Measurements from ENCODE around the gene EDRF1.

The EDRF1 gene

DNA sequence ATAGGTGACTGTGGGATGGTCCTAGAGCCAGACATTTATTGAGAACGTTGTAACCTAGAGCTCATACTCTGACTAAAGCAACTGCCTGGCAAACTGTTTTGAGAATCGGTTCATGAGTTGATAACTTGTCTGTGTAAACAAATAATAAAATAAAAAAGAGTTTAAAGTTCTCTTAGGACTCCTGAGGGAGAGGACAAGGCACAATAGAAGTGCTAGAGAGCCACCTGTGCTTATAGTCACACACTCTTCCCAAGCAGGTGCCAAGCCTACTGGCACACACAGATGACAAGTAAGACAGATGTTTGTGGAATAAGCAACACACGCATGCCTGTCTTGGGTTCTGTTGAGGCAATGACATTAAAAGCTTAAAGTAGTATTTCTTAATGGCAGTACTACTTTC, 7.9 kb downstream of the EDRF1 start:
- no peak overlapping the region for H3K9ac ChIP-seq (ENCODE audit: low read length)
- H3K4me2 ChIP-seq (ENCODE audit: low read depth, low read length), result no peak overlapping the region
- peaks cover 50% of the 10 kb centered on the region for H3K36me3 ChIP-seq (replicated peaks; ENCODE audit: insufficient read depth, low read length)
- no peak for DNase-seq
- no peaks in the 10 kb centered on the region for H3K27me3 ChIP-seq (replicated peaks; ENCODE audit: insufficient read depth, low read length)
- no peak for TF ChIP-seq EZH2 (optimal IDR thresholded peaks at IDR 0.05; ENCODE audit: low read depth, low read length)
- TF ChIP-seq EZH2phosphoT487 (IDR thresholded peaks at IDR 0.05; ENCODE audit: low read length), result no peak
- TF ChIP-seq, protein P1, sequence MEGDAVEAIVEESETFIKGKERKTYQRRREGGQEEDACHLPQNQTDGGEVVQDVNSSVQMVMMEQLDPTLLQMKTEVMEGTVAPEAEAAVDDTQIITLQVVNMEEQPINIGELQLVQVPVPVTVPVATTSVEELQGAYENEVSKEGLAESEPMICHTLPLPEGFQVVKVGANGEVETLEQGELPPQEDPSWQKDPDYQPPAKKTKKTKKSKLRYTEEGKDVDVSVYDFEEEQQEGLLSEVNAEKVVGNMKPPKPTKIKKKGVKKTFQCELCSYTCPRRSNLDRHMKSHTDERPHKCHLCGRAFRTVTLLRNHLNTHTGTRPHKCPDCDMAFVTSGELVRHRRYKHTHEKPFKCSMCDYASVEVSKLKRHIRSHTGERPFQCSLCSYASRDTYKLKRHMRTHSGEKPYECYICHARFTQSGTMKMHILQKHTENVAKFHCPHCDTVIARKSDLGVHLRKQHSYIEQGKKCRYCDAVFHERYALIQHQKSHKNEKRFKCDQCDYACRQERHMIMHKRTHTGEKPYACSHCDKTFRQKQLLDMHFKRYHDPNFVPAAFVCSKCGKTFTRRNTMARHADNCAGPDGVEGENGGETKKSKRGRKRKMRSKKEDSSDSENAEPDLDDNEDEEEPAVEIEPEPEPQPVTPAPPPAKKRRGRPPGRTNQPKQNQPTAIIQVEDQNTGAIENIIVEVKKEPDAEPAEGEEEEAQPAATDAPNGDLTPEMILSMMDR (IDR thresholded peaks at IDR 0.05; ENCODE audit: low read length), result no peak
- no peak overlapping the region for H3K27ac ChIP-seq (ENCODE audit: low read length)
- H3K9me3 ChIP-seq (replicated peaks; ENCODE audit: insufficient read depth, low read length), result no peaks in the 10 kb centered on the region
- no peaks in the 10 kb centered on the region for H3K9me2 ChIP-seq (replicated peaks; ENCODE audit: insufficient read depth, low read length)
- H3K79me2 ChIP-seq (ENCODE audit: low read length), result peaks cover 56% of the 10 kb centered on the region
- no peak overlapping the region for H3K4me3 ChIP-seq (ENCODE audit: low read length)
- no peaks in the 10 kb centered on the region for H3F3A ChIP-seq (ENCODE audit: insufficient read depth, low read length)
- no peak overlapping the region for H2AFZ ChIP-seq (ENCODE audit: low read length)
- H3K4me1 ChIP-seq (ENCODE audit: low read length), result peaks cover 15% of the 10 kb centered on the region
- no peaks in the 10 kb centered on the region for H4K20me1 ChIP-seq (ENCODE audit: insufficient read depth, low read length)

DNA sequence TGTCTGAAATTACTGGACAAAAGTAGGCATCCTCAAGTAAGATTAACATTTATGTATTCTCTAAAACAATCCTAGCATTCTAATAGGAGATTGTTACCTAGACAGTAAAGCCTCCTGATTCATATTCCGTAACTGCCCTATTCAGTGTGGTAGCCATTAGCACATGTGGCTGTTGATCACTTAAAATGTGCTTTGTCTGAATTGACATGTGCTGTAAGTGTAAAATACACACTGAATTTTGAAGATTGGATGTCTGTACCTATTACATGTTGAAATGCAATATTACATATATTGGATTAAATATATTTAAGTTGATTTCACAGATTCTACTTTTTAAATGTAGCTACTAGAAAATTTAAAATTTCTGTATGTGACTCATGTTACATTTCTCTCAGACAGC, 14.6 kb downstream of the EDRF1 start:
- Histone ChIP-seq H3K27ac (ENCODE audit: low read length) (no peak overlapping the region), H3K27me3 (replicated peaks; ENCODE audit: insufficient read depth, low read length) (no peaks in the 10 kb centered on the region), H3K36me3 (replicated peaks; ENCODE audit: insufficient read depth, low read length) (peaks cover 33% of the 10 kb centered on the region), H2AFZ (ENCODE audit: low read length) (no peak overlapping the region), H3K9me3 (replicated peaks; ENCODE audit: insufficient read depth, low read length) (no peaks in the 10 kb centered on the region), H3K79me2 (ENCODE audit: low read length) (peaks cover 22% of the 10 kb centered on the region), H3K9me2 (replicated peaks; ENCODE audit: insufficient read depth, low read length) (no peaks in the 10 kb centered on the region), H3K9ac (ENCODE audit: low read length) (no peak overlapping the region), H3K4me3 (ENCODE audit: low read length) (no peak overlapping the region), H3F3A (ENCODE audit: insufficient read depth, low read length) (no peaks in the 10 kb centered on the region), H3K4me1 (ENCODE audit: low read length) (peaks cover 3% of the 10 kb centered on the region; the same call in 1 of the 2 replicates), H4K20me1 (ENCODE audit: insufficient read depth, low read length) (no peaks in the 10 kb centered on the region), H3K4me2 (ENCODE audit: low read depth, low read length) (no peak overlapping the region)
- DNase-seq, result no peak
- TF ChIP-seq EZH2phosphoT487 (IDR thresholded peaks at IDR 0.05; ENCODE audit: low read length) (no peak), EZH2 (optimal IDR thresholded peaks at IDR 0.05; ENCODE audit: low read depth, low read length) (no peak)
- TF ChIP-seq, protein P1 (IDR thresholded peaks at IDR 0.05; ENCODE audit: low read length), result no peak

DNA sequence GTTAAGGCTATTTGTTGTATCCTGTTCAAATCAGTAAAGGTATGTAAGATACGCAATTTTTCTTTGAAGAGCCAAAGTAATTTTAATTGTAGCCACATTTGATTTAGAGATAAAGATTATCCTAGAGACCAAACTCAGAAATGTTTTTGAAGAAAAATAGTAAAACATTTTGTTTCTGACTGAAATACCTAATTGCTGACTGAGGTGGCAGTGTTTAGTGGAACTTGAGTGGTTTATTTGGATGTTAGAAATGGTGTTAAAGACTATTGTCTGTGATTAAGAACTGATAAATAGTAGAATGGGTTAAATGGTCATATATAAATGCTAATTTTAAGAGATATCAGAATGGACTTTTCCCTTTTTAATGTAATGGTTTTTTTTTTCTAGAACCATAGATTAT, 15.3 kb downstream of the EDRF1 start:
- TF ChIP-seq, protein P1 (IDR thresholded peaks at IDR 0.05; ENCODE audit: low read length), result no peak; the same call in 1 of the 2 replicates
- no peak for TF ChIP-seq EZH2 (optimal IDR thresholded peaks at IDR 0.05; ENCODE audit: low read depth, low read length)
- TF ChIP-seq EZH2phosphoT487 (IDR thresholded peaks at IDR 0.05; ENCODE audit: low read length), result no peak
- DNase-seq, result no peak
- no peaks in the 10 kb centered on the region for H4K20me1 ChIP-seq (ENCODE audit: insufficient read depth, low read length)
- no peaks in the 10 kb centered on the region for H3K9me2 ChIP-seq (replicated peaks; ENCODE audit: insufficient read depth, low read length)
- no peak overlapping the region for H3K4me3 ChIP-seq (ENCODE audit: low read length)
- H3K36me3 ChIP-seq (replicated peaks; ENCODE audit: insufficient read depth, low read length), result peaks cover 33% of the 10 kb centered on the region
- no peaks in the 10 kb centered on the region for H3K9me3 ChIP-seq (replicated peaks; ENCODE audit: insufficient read depth, low read length)
- no peaks in the 10 kb centered on the region for H3K4me1 ChIP-seq (ENCODE audit: low read length)
- no peak overlapping the region for H2AFZ ChIP-seq (ENCODE audit: low read length)
- H3F3A ChIP-seq (ENCODE audit: insufficient read depth, low read length), result no peaks in the 10 kb centered on the region
- H3K79me2 ChIP-seq (ENCODE audit: low read length), result peaks cover 18% of the 10 kb centered on the region; the same call in 1 of the 2 replicates
- no peaks in the 10 kb centered on the region for H3K27me3 ChIP-seq (replicated peaks; ENCODE audit: insufficient read depth, low read length)
- H3K9ac ChIP-seq (ENCODE audit: low read length), result no peak overlapping the region
- no peak overlapping the region for H3K27ac ChIP-seq (ENCODE audit: low read length)
- H3K4me2 ChIP-seq (ENCODE audit: low read depth, low read length), result no peak overlapping the region
